ENCODE measurements around the gene JUN. TPM values are rescaled to one million over a fixed set of nuclear protein-coding genes. Genes with fewer than 3 reads are reported as not detected.

JUN gene
- total and polyA plus RNA-seq, 7 donors, result 42.8 to 233 (median 132) TPM

GRCh38 chr1:58741678-58742553 lies 41.9 kb downstream of the JUN start:
- intact Hi-C loops (cut with DNase I), result loop anchor here (5.0 to 10.0 kb wide), 2 partner anchors 955 to 1203 kb away; no protein-coding TSS in a partner anchor
- 91 to 92% methylated on average over 14 of the region's 14 CpGs for whole genome bisulfite sequencing, 2 donors

GRCh38 chr1:58739856-58740466 lies 43.9 kb downstream of the JUN start:
- Histone ChIP-seq H3K4me1 (peaks cover 0 to 9% (median 0%) of the 10 kb centered on the region in 4 donors), H3K9me3 (no peaks in the 10 kb centered on the region), H3K4me3 (no peak overlapping the region), H3K36me3 (no peaks in the 10 kb centered on the region), H3K27me3 (no peaks in the 10 kb centered on the region), H3K27ac (no peak overlapping the region)
- intact Hi-C loops (cut with DNase I), result loop anchor here (1.0 to 10.0 kb wide), 4 partner anchors 29 to 1205 kb away; no protein-coding TSS in a partner anchor
- WGBS, 2 donors, result 23 to 30% methylated on average over 3 of the region's 3 CpGs
- TF ChIP-seq POLR2A (IDR thresholded peaks at IDR 0.05), result no peak
- TF ChIP-seq, protein P1, sequence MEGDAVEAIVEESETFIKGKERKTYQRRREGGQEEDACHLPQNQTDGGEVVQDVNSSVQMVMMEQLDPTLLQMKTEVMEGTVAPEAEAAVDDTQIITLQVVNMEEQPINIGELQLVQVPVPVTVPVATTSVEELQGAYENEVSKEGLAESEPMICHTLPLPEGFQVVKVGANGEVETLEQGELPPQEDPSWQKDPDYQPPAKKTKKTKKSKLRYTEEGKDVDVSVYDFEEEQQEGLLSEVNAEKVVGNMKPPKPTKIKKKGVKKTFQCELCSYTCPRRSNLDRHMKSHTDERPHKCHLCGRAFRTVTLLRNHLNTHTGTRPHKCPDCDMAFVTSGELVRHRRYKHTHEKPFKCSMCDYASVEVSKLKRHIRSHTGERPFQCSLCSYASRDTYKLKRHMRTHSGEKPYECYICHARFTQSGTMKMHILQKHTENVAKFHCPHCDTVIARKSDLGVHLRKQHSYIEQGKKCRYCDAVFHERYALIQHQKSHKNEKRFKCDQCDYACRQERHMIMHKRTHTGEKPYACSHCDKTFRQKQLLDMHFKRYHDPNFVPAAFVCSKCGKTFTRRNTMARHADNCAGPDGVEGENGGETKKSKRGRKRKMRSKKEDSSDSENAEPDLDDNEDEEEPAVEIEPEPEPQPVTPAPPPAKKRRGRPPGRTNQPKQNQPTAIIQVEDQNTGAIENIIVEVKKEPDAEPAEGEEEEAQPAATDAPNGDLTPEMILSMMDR (IDR thresholded peaks at IDR 0.05), result peak; percentile 53 to 87 (median 72)
- no peak for DNase-seq

More at GRCh38 chr1:58741678-58742553, 41.9 kb downstream of the JUN start:
- H3K36me3 ChIP-seq, result no peaks in the 10 kb centered on the region
- H3K4me1 ChIP-seq, result peaks cover 0 to 9% (median 0%) of the 10 kb centered on the region in 4 donors
- DNase-seq, result no peak
- H3K27me3 ChIP-seq, result no peaks in the 10 kb centered on the region
- H3K4me3 ChIP-seq, result no peak overlapping the region
- H3K27ac ChIP-seq, result no peak overlapping the region
- TF ChIP-seq EP300 (IDR thresholded peaks at IDR 0.05) (no peak), POLR2A (IDR thresholded peaks at IDR 0.05) (no peak), POLR2AphosphoS5 (IDR thresholded peaks at IDR 0.05) (no peak)
- TF ChIP-seq, protein P1 (IDR thresholded peaks at IDR 0.05), result no peak
- H3K9me3 ChIP-seq, result no peaks in the 10 kb centered on the region

DNA sequence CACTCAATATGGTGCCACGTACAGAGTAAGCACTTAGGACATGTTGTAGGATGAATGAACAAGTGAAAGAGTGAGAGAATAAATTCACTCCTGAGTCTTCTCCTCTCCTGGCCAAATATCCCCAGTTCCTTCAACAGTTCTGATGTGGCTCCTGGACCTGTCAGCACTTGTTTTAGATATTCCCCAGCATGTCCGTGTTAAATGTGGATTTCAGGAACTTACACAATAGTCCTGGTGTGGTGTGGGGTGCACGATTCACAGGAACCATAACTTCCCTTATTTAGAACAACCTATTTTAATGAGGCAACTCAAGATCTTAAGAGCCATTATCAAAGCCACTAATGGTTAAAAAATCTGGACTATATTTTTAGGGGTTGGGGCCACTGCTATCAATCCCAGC lies 45.0 kb downstream of the JUN start:
- H3K4me1 ChIP-seq, result peaks cover 0 to 9% (median 0%) of the 10 kb centered on the region in 4 donors
- no peak for DNase-seq
- 67 to 89% methylated on average over 3 of the region's 3 CpGs for WGBS, 2 donors
- H3K36me3 ChIP-seq, result no peaks in the 10 kb centered on the region
- no peak overlapping the region for H3K4me3 ChIP-seq
- TF ChIP-seq POLR2AphosphoS5 (IDR thresholded peaks at IDR 0.05) (no peak), EP300 (IDR thresholded peaks at IDR 0.05) (no peak), POLR2A (IDR thresholded peaks at IDR 0.05) (no peak)
- TF ChIP-seq, protein P1 (IDR thresholded peaks at IDR 0.05), result no peak
- intact Hi-C loops (cut with DNase I), result no loop called here
- no peaks in the 10 kb centered on the region for H3K9me3 ChIP-seq
- H3K27me3 ChIP-seq, result no peaks in the 10 kb centered on the region
- no peak overlapping the region for H3K27ac ChIP-seq

- H3K36me3 ChIP-seq, result no peaks in the 10 kb centered on the region
- intact Hi-C loops (cut with DNase I), result no loop called here
- H3K27me3 ChIP-seq, result no peaks in the 10 kb centered on the region
- peaks cover 0 to 21% (median 3%) of the 10 kb centered on the region in 4 donors for H3K4me1 ChIP-seq
- H3K27ac ChIP-seq, result no peak overlapping the region
- TF ChIP-seq EP300 (IDR thresholded peaks at IDR 0.05) (no peak), POLR2AphosphoS5 (IDR thresholded peaks at IDR 0.05) (no peak), POLR2A (IDR thresholded peaks at IDR 0.05) (no peak)
- TF ChIP-seq, protein P1 (IDR thresholded peaks at IDR 0.05), result no peak
- H3K9me3 ChIP-seq, result no peaks in the 10 kb centered on the region
- H3K4me3 ChIP-seq, result no peak overlapping the region
- no peak for DNase-seq
- 62 to 90% methylated on average over 5 of the region's 5 CpGs for WGBS, 2 donors
Measured at GRCh38 chr1:58735586-58735985, 48.3 kb downstream of the JUN start.
